Measurements from ENCODE around the gene HLTF.

DNA sequence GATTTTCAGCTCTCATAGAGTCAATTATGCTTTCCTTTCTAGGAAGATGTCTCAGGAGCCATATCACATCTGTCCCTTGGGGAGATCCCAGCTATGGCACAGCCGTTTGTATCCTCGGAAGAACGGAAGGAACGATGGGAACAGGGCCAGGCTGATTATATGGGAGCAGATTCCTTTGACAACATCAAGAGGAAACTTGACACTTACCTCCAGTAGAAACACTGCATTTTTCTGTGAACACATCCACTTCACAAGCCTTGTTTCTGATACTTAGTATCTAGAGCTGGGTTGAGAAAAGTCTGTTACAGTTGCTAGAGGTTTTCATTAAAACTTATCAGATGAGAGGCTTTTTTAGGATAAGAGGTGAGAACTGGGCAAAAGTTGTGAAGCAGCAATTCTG, 59.6 kb downstream of the HLTF start:
- TF ChIP-seq, protein P1, sequence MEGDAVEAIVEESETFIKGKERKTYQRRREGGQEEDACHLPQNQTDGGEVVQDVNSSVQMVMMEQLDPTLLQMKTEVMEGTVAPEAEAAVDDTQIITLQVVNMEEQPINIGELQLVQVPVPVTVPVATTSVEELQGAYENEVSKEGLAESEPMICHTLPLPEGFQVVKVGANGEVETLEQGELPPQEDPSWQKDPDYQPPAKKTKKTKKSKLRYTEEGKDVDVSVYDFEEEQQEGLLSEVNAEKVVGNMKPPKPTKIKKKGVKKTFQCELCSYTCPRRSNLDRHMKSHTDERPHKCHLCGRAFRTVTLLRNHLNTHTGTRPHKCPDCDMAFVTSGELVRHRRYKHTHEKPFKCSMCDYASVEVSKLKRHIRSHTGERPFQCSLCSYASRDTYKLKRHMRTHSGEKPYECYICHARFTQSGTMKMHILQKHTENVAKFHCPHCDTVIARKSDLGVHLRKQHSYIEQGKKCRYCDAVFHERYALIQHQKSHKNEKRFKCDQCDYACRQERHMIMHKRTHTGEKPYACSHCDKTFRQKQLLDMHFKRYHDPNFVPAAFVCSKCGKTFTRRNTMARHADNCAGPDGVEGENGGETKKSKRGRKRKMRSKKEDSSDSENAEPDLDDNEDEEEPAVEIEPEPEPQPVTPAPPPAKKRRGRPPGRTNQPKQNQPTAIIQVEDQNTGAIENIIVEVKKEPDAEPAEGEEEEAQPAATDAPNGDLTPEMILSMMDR (IDR thresholded peaks at IDR 0.05) = no peak
- TF ChIP-seq EZH2 (IDR thresholded peaks at IDR 0.05; ENCODE audit: borderline replicate concordance, insufficient read depth, low read depth, low read length, poor library complexity, severe bottlenecking) = no peak
